H1 (cell line): ENCODE measurements around the gene WDFY4. TPM values are rescaled to one million over a fixed set of nuclear protein-coding genes. Genes with fewer than 3 reads are reported as not detected.

Experiments
- CTCF ChIA-PET: fragments of 300-600 bp; sonication (Branson Sonifier 250); formaldehyde crosslinking; loops from one replicate; lab custom pipeline; 2021; ENCODE audit not compliant: partially characterized antibody; lab: Charles Lee
- POLR2A ChIA-PET: fragments of 300-600 bp; sonication (Branson Sonifier 250); formaldehyde crosslinking; loops from one replicate; lab custom pipeline; 2021; ENCODE audit warnings: inconsistent platforms; ENCODE audit not compliant: partially characterized antibody; lab: Charles Lee
- DNase-seq, 2 experiments: peaks; one replicate each; pipeline versions ENCODE4 v3.0.0 to v3.0.0-alpha.2; 2010 to 2022; ENCODE audit warnings: low spot score in 2 of 2, low read depth in 1 of 2, mixed read lengths in 1 of 2
- FAIRE-seq: peaks from 2 replicates; lab custom pipeline; 2011; peaks lifted over from hg19 to GRCh38; lab: Jason Lieb, UNC
- H2AFZ ChIP-seq: 2 replicates; pipeline ENCODE4 v1.8.1; 2012; ENCODE audit warnings: low read length, inconsistent platforms
- H2AK5ac ChIP-seq: 2 replicates; pipeline ENCODE4 v1.6.1; 2013; ENCODE audit warnings: low read depth, low read length
- H2BK120ac ChIP-seq: replicated peaks from 2 replicates; pipeline ENCODE3; 2013; ENCODE audit warnings: low read depth, low read length, inconsistent platforms
- H2BK12ac ChIP-seq: 2 replicates; pipeline ENCODE4 v1.6.1; 2013; ENCODE audit warnings: low read depth, low read length
- H2BK15ac ChIP-seq: 2 replicates; pipeline ENCODE4 v1.6.1; 2013; ENCODE audit warnings: low read length
- H2BK20ac ChIP-seq: 2 replicates; pipeline ENCODE4 v1.6.1; 2013; ENCODE audit warnings: low read length
- H2BK5ac ChIP-seq: 2 replicates; pipeline ENCODE4 v1.6.1; 2013; ENCODE audit warnings: low read depth, low read length
- H3K14ac ChIP-seq: 2 replicates; pipeline ENCODE4 v1.6.1; 2013; ENCODE audit warnings: inconsistent platforms; ENCODE audit not compliant: insufficient read length
- H3K18ac ChIP-seq: 2 replicates; pipeline ENCODE4 v1.6.1; 2013; ENCODE audit warnings: low read length; ENCODE audit errors: extremely low read depth
- H3K23ac ChIP-seq: 2 replicates; pipeline ENCODE4 v1.6.1; 2013; ENCODE audit warnings: inconsistent platforms; ENCODE audit not compliant: insufficient read length
- H3K23me2 ChIP-seq: 2 replicates; pipeline ENCODE4 v1.6.1; 2013; ENCODE audit warnings: low read depth, low read length
- H3K27ac ChIP-seq: 2 replicates; pipeline ENCODE4 v1.6.1; 2011; ENCODE audit warnings: low read depth, low read length, inconsistent platforms
- H3K27me3 ChIP-seq, 4 experiments: replicated peaks in 1 of 4; 1 replicate in 1 of 4; 2 replicates in 3 of 4; pipeline versions ENCODE4 v1.6.1 to v1.8.1; 2011 to 2013; ENCODE audit warnings: low read length in 3 of 4, mild to moderate bottlenecking in 3 of 4, inconsistent platforms in 2 of 4, mixed read lengths in 2 of 4, moderate library complexity in 1 of 4; ENCODE audit not compliant: control insufficient read depth in 3 of 4, insufficient read depth in 3 of 4; ENCODE audit errors: extremely low read depth in 1 of 4
- H3K36me3 ChIP-seq, 4 experiments: 2 replicates each; pipeline versions ENCODE4 v1.6.1 to v1.8.1; 2011 to 2013; ENCODE audit warnings: mild to moderate bottlenecking in 4 of 4, low read length in 3 of 4, moderate library complexity in 2 of 4, control low read depth in 1 of 4, inconsistent platforms in 1 of 4; ENCODE audit not compliant: insufficient read depth in 4 of 4, control insufficient read depth in 2 of 4
- H3K4ac ChIP-seq: replicated peaks from 2 replicates; pipeline ENCODE3; 2013; ENCODE audit warnings: low read length, low read depth, mixed read lengths, inconsistent platforms; ENCODE audit not compliant: insufficient read length
- H3K4me1 ChIP-seq, 4 experiments: replicated peaks in 1 of 4; 1 replicate in 1 of 4; 2 replicates in 3 of 4; pipeline versions ENCODE4 v1.6.1 to v1.8.1; 2011 to 2013; ENCODE audit warnings: low read length in 3 of 4, inconsistent platforms in 2 of 4, mixed read lengths in 1 of 4; ENCODE audit not compliant: insufficient read depth in 4 of 4, control insufficient read depth in 3 of 4
- H3K4me2 ChIP-seq, 2 experiments: 2 replicates each; pipeline versions ENCODE4 v1.6.1 to v1.8.1; 2011 to 2013; ENCODE audit warnings: low read depth in 2 of 2, low read length in 2 of 2, control low read depth in 1 of 2, inconsistent platforms in 1 of 2, mild to moderate bottlenecking in 1 of 2; ENCODE audit not compliant: insufficient read depth in 1 of 2
- H3K4me3 ChIP-seq, 4 experiments: fragments of 200-600, 300-600 bp in 1 of 4; sonication (generic), shearing (Covaris generic), sonication (Bioruptor Twin) in 1 of 4; 2 replicates each; pipeline versions ENCODE4 v1.5.1 to v1.8.1; 2011 to 2016; ENCODE audit warnings: low read length in 4 of 4, low read depth in 3 of 4, control low read depth in 2 of 4, inconsistent platforms in 2 of 4, mild to moderate bottlenecking in 2 of 4, mixed read lengths in 1 of 4, moderate library complexity in 1 of 4; ENCODE audit not compliant: insufficient read depth in 2 of 4; ENCODE audit errors: extremely low read depth in 1 of 4
- H3K56ac ChIP-seq: replicated peaks from 2 replicates; pipeline ENCODE3; 2013; ENCODE audit warnings: low read depth, mild to moderate bottlenecking, mixed read lengths, low read length, inconsistent platforms; ENCODE audit not compliant: insufficient read length
- H3K79me1 ChIP-seq: 2 replicates; pipeline ENCODE4 v1.6.1; 2013; ENCODE audit warnings: low read depth, low read length, control low read depth
- H3K79me2 ChIP-seq, 2 experiments: 2 replicates each; pipeline versions ENCODE4 v1.6.1 to v1.8.1; 2012 to 2013; ENCODE audit warnings: low read length in 2 of 2, mild to moderate bottlenecking in 2 of 2, inconsistent platforms in 1 of 2; ENCODE audit not compliant: insufficient read depth in 2 of 2, control insufficient read depth in 1 of 2
- H3K9ac ChIP-seq, 4 experiments: replicated peaks in 1 of 4; 1 replicate in 1 of 4; 2 replicates in 3 of 4; pipeline versions ENCODE4 v1.6.1 to v1.8.1; 2011 to 2013; ENCODE audit warnings: low read depth in 3 of 4, low read length in 3 of 4, control low read depth in 2 of 4, mild to moderate bottlenecking in 2 of 4, moderate library complexity in 2 of 4, inconsistent platforms in 1 of 4; ENCODE audit errors: extremely low read depth in 1 of 4
- H3K9me3 ChIP-seq, 2 experiments: 2 replicates each; pipeline versions ENCODE4 v1.6.1 to v1.8.1; 2012 to 2013; ENCODE audit warnings: mild to moderate bottlenecking in 2 of 2, moderate library complexity in 2 of 2, control low read depth in 1 of 2, inconsistent platforms in 1 of 2, low read depth in 1 of 2, low read length in 1 of 2, mixed read lengths in 1 of 2; ENCODE audit not compliant: insufficient read depth in 2 of 2
- H4K20me1 ChIP-seq, 2 experiments: replicated peaks in 1 of 2; 2 replicates each; pipeline versions ENCODE3 to v1.8.1; 2011 to 2013; ENCODE audit warnings: inconsistent platforms in 2 of 2, low read length in 2 of 2, mild to moderate bottlenecking in 1 of 2; ENCODE audit not compliant: insufficient read depth in 2 of 2, control insufficient read depth in 1 of 2
- H4K5ac ChIP-seq: 2 replicates; pipeline ENCODE4 v1.6.1; 2013; ENCODE audit warnings: low read length, low read depth, mixed read lengths, inconsistent platforms; ENCODE audit not compliant: insufficient read length
- H4K8ac ChIP-seq: 2 replicates; pipeline ENCODE4 v1.8.0; 2013; ENCODE audit warnings: mild to moderate bottlenecking, moderate library complexity, low read length, inconsistent platforms; ENCODE audit not compliant: insufficient read depth; ENCODE audit errors: extremely low read depth
- H4K91ac ChIP-seq: replicated peaks from 2 replicates; pipeline ENCODE3; 2013; ENCODE audit warnings: low read length, mixed read lengths, inconsistent platforms; ENCODE audit not compliant: insufficient read length
- EZH2 ChIP-seq: fragments of 200-600 bp; sonication (generic); IDR thresholded peaks from 2 replicates; pipeline ENCODE4 v1.7.1; 2012; ENCODE audit warnings: low read depth, mild to moderate bottlenecking, moderate library complexity, low read length, inconsistent platforms; ENCODE audit not compliant: severe bottlenecking
- HDAC2 ChIP-seq, 2 experiments: fragments of 300-600 bp in 1 of 2; sonication (generic) in 1 of 2; IDR thresholded peaks; 2 replicates each; pipeline ENCODE4 v1.6.1; 2011 to 2012; ENCODE audit warnings: low read depth in 2 of 2, low read length in 2 of 2, mild to moderate bottlenecking in 2 of 2, moderate library complexity in 2 of 2, borderline replicate concordance in 1 of 2, inconsistent platforms in 1 of 2
- POU5F1 ChIP-seq: IDR thresholded peaks from 2 replicates; pipeline ENCODE4 v1.6.1; 2011; ENCODE audit warnings: low read depth, mild to moderate bottlenecking, low read length, moderate library complexity
- SAP30 ChIP-seq: fragments of 300-600 bp; sonication (generic); IDR thresholded peaks from 2 replicates; pipeline ENCODE4 v1.7.1; 2012; ENCODE audit warnings: low read length, moderate library complexity, mild to moderate bottlenecking, inconsistent platforms; ENCODE audit not compliant: insufficient read depth, insufficient replicate concordance
- WGBS, 2 experiments: shearing (Covaris generic) in 1 of 2; methylation state at CpG; one replicate each; pipeline versions ENCODE4 v1.1.6 to v1.1.7; 2013 to 2015; ENCODE audit warnings: low lambda C conversion rate in 2 of 2, mixed read lengths in 2 of 2, inconsistent platforms in 1 of 2, low coverage in 1 of 2, missing lambda C conversion rate in 1 of 2; ENCODE audit not compliant: insufficient replicate concordance in 2 of 2, insufficient coverage in 1 of 2, insufficient read length in 1 of 2; ENCODE audit errors: extremely low coverage in 1 of 2, missing lambda C conversion rate in 1 of 2; 5-methylcytosine and 5-hydroxymethylcytosine counted together
- polyA plus RNA-seq, 7 experiments: library from polyadenylated mRNA; depleted of rRNA in 3 of 7; stranded (reverse) in 5 of 7; unstranded in 2 of 7; fragments of >200 nt in 5 of 7; fragments of 200-250 nt in 2 of 7; gene quantifications; 1 replicate in 5 of 7; 2 replicates in 1 of 7; 4 replicates in 1 of 7; pipeline versions ENCODE4 v1.2.1 to v1.2.3, GENCODE V29; 2011 to 2013; ENCODE audit warnings: missing spikeins in 2 of 7, mixed read lengths in 2 of 7
- total RNA-seq: library from RNA; stranded (reverse); fragmentation: NEBNext Ultra II Directional; extraction: Animal tissue kit (Norgen Biotek cat#: 25700); gene quantifications from 2 replicates; pipeline ENCODE4 v1.2.1, GENCODE V29; 2021

Gene WDFY4
- total and polyA plus RNA-seq, 2 of the 8 experiments (the other 6 are each of a cell fraction or from before 2014, with no cell fraction given), result not detected

DNA sequence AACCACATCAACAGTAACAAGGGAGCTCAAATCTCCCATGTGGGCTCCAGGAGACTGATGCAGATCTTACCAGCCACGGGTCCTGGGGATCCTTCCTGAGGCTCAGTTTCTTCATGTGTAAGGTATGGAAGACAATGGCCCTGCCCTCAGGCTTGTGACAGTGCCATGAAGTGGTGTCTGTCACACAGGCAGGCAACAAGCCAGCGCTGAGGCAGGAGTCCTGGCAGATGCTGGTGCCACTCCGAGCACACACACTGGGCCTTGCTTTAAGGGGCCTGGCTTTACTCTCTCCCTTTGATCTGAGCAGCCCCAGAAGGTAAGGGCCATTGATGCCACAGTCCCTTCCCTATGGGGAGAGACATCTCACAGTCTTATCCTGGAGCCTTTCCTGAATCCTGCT lies 283.4 kb downstream of the WDFY4 start:
- H3K4me3 ChIP-seq, result no peak overlapping the region
- H4K91ac ChIP-seq, result no peak overlapping the region
- H4K5ac ChIP-seq, result no peak overlapping the region
- no peak overlapping the region; the same call in 1 of the 2 replicates for H2BK15ac ChIP-seq
- H4K20me1 ChIP-seq, result no peaks in the 10 kb centered on the region
- no peak overlapping the region for H3K56ac ChIP-seq
- no peak overlapping the region for H2AFZ ChIP-seq
- WGBS, 2 experiments, result 93% methylated on average over 3 of the region's 3 CpGs; no CpG with 5 or more reads in 1 of the 2 experiments
- no peak overlapping the region for H2BK20ac ChIP-seq
- ChIA-PET CTCF (no interaction called here), POLR2A (no interaction called here)
- H3K27ac ChIP-seq, result no peak overlapping the region
- H2AK5ac ChIP-seq, result no peak overlapping the region
- no peaks in the 10 kb centered on the region for H3K9me3 ChIP-seq
- H3K18ac ChIP-seq, result no peak overlapping the region
- no peak overlapping the region for H3K4me2 ChIP-seq
- no peak overlapping the region for H4K8ac ChIP-seq
- H3K79me2 ChIP-seq, result no peaks in the 10 kb centered on the region
- H3K14ac ChIP-seq, result no peak overlapping the region
- H3K9ac ChIP-seq, result no peak overlapping the region
- no peak overlapping the region for H3K23ac ChIP-seq
- H3K4ac ChIP-seq, result no peak overlapping the region
- DNase-seq, result no peak
- no peak for TF ChIP-seq SAP30
- TF ChIP-seq POU5F1, result no peak
- no peak for TF ChIP-seq HDAC2 (IDR thresholded peaks at IDR 0.05; ENCODE audit: borderline replicate concordance in 1 of 2, low read depth in 2 of 2, low read length in 2 of 2)
- no peak for TF ChIP-seq EZH2
- H3K27me3 ChIP-seq, result no peaks in the 10 kb centered on the region
- H3K23me2 ChIP-seq, result no peaks in the 10 kb centered on the region
- H3K4me1 ChIP-seq, result no peaks in the 10 kb centered on the region; a peak in 1 of 7 replicates
- no peak overlapping the region for H2BK120ac ChIP-seq
- H2BK5ac ChIP-seq, result no peak overlapping the region
- FAIRE-seq, result no peak
- H2BK12ac ChIP-seq, result no peak overlapping the region
- H3K36me3 ChIP-seq, result no peaks in the 10 kb centered on the region
- no peaks in the 10 kb centered on the region for H3K79me1 ChIP-seq
